OCI-LY7 (cell line): ENCODE measurements around the gene STAT5B. TPM values are rescaled to one million over a fixed set of nuclear protein-coding genes. Genes with fewer than 3 reads are reported as not detected.
"Not testable (repeated sequence)": the region's sequence is repeated elsewhere in the genome, so short reads cannot be mapped to it uniquely, and the experiment has no call there.

Experiments
- BruUV-seq: library from RNA; stranded (reverse); fragments of 400-500 nt; replicated peaks from 2 replicates; lab custom pipeline; 2021; lab: Mats Ljungman, UMichigan
- CTCF ChIA-PET: fragments of 300-600 bp; sonication (Branson Sonifier 250); formaldehyde crosslinking; loops from one replicate; lab custom pipeline; 2022; ENCODE audit warnings: antibody characterized with exemption; ENCODE audit not compliant: unreplicated experiment; lab: Charles Lee
- POLR2A ChIA-PET: fragments of 300-600 bp; sonication (Branson Sonifier 250); formaldehyde crosslinking; loops from one replicate; lab custom pipeline; 2022; ENCODE audit warnings: antibody characterized with exemption; lab: Charles Lee
- DNase-seq: peaks from one replicate; pipeline ENCODE4 v3.0.0-alpha.2; 2015; ENCODE audit warnings: low spot score
- H2AFZ ChIP-seq: fragments of 200-600 bp; sonication (generic), shearing (Covaris generic); 2 replicates; pipeline ENCODE4 v1.6.1; 2014; ENCODE audit warnings: mild to moderate bottlenecking, antibody characterized with exemption, low read length, moderate library complexity
- H3K27ac ChIP-seq: fragments of 200-600 bp; sonication (generic); 2 replicates; pipeline ENCODE4 v1.5.1; 2014; ENCODE audit warnings: mixed run types, low read depth, mild to moderate bottlenecking, moderate library complexity, low read length, inconsistent platforms; ENCODE audit not compliant: poor library complexity, severe bottlenecking
- H3K36me3 ChIP-seq: fragments of 200-600 bp; sonication (generic); 2 replicates; pipeline ENCODE4 v1.6.1; 2014; ENCODE audit warnings: mild to moderate bottlenecking, antibody characterized with exemption, low read length, moderate library complexity, mixed read lengths; ENCODE audit not compliant: insufficient read depth
- H3K4me1 ChIP-seq: fragments of 200-600 bp; sonication (generic); 2 replicates; pipeline ENCODE4 v1.5.1; 2014; ENCODE audit warnings: mild to moderate bottlenecking, low read length; ENCODE audit not compliant: insufficient read depth, poor library complexity, severe bottlenecking
- H3K4me2 ChIP-seq: fragments of 200-600 bp; sonication (generic); 2 replicates; pipeline ENCODE4 v1.6.1; 2014; ENCODE audit warnings: mild to moderate bottlenecking, low read length
- H3K4me3 ChIP-seq: fragments of 200-600 bp; sonication (generic); 2 replicates; pipeline ENCODE4 v1.5.1; 2014; ENCODE audit warnings: mild to moderate bottlenecking, low read depth, low read length; ENCODE audit not compliant: poor library complexity, severe bottlenecking
- H3K79me2 ChIP-seq: fragments of 200-600 bp; sonication (generic); 2 replicates; pipeline ENCODE4 v1.6.1; 2016; ENCODE audit warnings: low read depth, mild to moderate bottlenecking, low read length, moderate library complexity, mixed read lengths; ENCODE audit not compliant: insufficient read depth
- H3K9me2 ChIP-seq: fragments of 200-600 bp; sonication (generic); 2 replicates; pipeline ENCODE4 v1.6.1; 2016; ENCODE audit warnings: mild to moderate bottlenecking, low read length, mixed read lengths; ENCODE audit not compliant: insufficient read depth
- H3K9me3 ChIP-seq: fragments of 200-600 bp; sonication (generic); 2 replicates; pipeline ENCODE4 v1.6.1; 2014; ENCODE audit warnings: mild to moderate bottlenecking, mixed run types, low read length, mixed read lengths
- H4K20me1 ChIP-seq: fragments of 200-600 bp; sonication (generic); 2 replicates; pipeline ENCODE4 v1.6.1; 2014; ENCODE audit warnings: mild to moderate bottlenecking, antibody characterized with exemption, low read length, moderate library complexity, mixed read lengths; ENCODE audit not compliant: insufficient read depth
- EZH2phosphoT487 ChIP-seq: fragments of 200-600 bp; sonication (generic); IDR thresholded peaks from 2 replicates; pipeline ENCODE4 v1.6.1; 2018; ENCODE audit warnings: low read depth, borderline replicate concordance, mild to moderate bottlenecking, mixed run types, antibody characterized with exemption, low read length, moderate library complexity, mixed read lengths
- intact Hi-C: fragments of 100-400 bp; cut with micrococcal nuclease; formaldehyde crosslinking; loops from one replicate; pipeline ENCODE4 v1.10.0; 2022; ENCODE audit not compliant: unreplicated experiment
- total RNA-seq, 2 experiments: library from RNA; depleted of rRNA in 1 of 2; stranded (reverse); fragments of >200 nt in 1 of 2; shearing (Covaris generic) in 1 of 2; gene quantifications; 2 replicates each; pipeline ENCODE4 v1.2.3, GENCODE V29; 2014 to 2022
- TF ChIP-seq, protein P1 (sequence below): fragments of 200-600 bp; sonication (generic); conservative IDR thresholded peaks from 2 replicates; pipeline ENCODE4 v1.5.1; 2014; ENCODE audit warnings: mild to moderate bottlenecking, antibody characterized with exemption, low read length, moderate library complexity, mixed read lengths

Gene STAT5B
- total RNA-seq, 2 experiments from 2014 or later, result 33.3 to 46.7 TPM

- intact Hi-C loops, result no loop called here
- Histone ChIP-seq H2AFZ (no peak overlapping the region), H3K79me2 (no peaks in the 10 kb centered on the region), H3K9me2 (no peaks in the 10 kb centered on the region), H3K36me3 (no peaks in the 10 kb centered on the region), H3K27ac (no peak overlapping the region), H3K4me1 (no peaks in the 10 kb centered on the region), H3K4me2 (no peak overlapping the region), H4K20me1 (no peaks in the 10 kb centered on the region), H3K9me3 (no peaks in the 10 kb centered on the region), H3K4me3 (no peak overlapping the region)
- no peak for TF ChIP-seq EZH2phosphoT487
- TF ChIP-seq, protein P1, sequence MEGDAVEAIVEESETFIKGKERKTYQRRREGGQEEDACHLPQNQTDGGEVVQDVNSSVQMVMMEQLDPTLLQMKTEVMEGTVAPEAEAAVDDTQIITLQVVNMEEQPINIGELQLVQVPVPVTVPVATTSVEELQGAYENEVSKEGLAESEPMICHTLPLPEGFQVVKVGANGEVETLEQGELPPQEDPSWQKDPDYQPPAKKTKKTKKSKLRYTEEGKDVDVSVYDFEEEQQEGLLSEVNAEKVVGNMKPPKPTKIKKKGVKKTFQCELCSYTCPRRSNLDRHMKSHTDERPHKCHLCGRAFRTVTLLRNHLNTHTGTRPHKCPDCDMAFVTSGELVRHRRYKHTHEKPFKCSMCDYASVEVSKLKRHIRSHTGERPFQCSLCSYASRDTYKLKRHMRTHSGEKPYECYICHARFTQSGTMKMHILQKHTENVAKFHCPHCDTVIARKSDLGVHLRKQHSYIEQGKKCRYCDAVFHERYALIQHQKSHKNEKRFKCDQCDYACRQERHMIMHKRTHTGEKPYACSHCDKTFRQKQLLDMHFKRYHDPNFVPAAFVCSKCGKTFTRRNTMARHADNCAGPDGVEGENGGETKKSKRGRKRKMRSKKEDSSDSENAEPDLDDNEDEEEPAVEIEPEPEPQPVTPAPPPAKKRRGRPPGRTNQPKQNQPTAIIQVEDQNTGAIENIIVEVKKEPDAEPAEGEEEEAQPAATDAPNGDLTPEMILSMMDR, result no peak
- CTCF ChIA-PET, result no interaction called here
- BruUV-seq, result no TSS peak
- no peak for DNase-seq
- POLR2A ChIA-PET, result no interaction called here
Measured at GRCh38 chr17:42240201-42240600, 36.0 kb downstream of the STAT5B start.

DNA sequence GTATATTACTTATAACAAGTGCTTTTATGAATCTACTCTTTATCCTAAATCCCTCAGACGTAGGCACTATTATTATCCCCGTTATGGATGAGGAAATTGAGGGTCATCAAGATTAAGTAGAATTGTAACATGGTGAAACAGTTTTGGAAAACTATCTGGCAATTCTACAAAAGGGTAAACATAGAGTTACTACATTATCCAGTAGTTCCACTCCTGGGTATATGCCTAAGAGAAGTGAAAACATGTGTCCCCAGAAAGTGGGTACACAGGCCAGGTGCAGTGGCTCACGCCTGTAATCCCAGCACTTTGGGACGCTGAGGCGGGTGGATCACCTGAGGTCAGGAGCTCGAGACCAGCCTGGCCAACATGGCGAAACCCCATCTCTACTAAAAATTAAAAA lies 36.6 kb downstream of the STAT5B start:
- H3K4me3 ChIP-seq, H3K9me2 ChIP-seq, H3K27ac ChIP-seq, H3K9me3 ChIP-seq, DNase-seq, H4K20me1 ChIP-seq, POLR2A ChIA-PET, H3K4me2 ChIP-seq, H3K4me1 ChIP-seq, H3K79me2 ChIP-seq, BruUV-seq, H3K36me3 ChIP-seq, H2AFZ ChIP-seq, intact Hi-C loops, CTCF ChIA-PET: not testable (repeated sequence)

- Histone ChIP-seq H3K4me2 (no peak overlapping the region), H4K20me1 (no peaks in the 10 kb centered on the region), H3K9me2 (no peaks in the 10 kb centered on the region), H3K9me3 (no peaks in the 10 kb centered on the region), H3K4me3 (no peak overlapping the region), H2AFZ (no peak overlapping the region), H3K4me1 (no peaks in the 10 kb centered on the region), H3K36me3 (no peaks in the 10 kb centered on the region), H3K27ac (no peak overlapping the region), H3K79me2 (no peaks in the 10 kb centered on the region)
- no peak for DNase-seq
- no TSS peak for BruUV-seq
- intact Hi-C loops, result no loop called here
- CTCF ChIA-PET, result no interaction called here
- TF ChIP-seq, protein P1, result no peak
- TF ChIP-seq EZH2phosphoT487, result no peak
- POLR2A ChIA-PET, result no interaction called here
Measured at GRCh38 chr17:42236760-42237159, 39.4 kb downstream of the STAT5B start.
